Measurements from ENCODE around the gene MACROD2. TPM values are rescaled to one million over a fixed set of nuclear protein-coding genes. Genes with fewer than 3 reads are reported as not detected.
"Not testable (repeated sequence)": the region's sequence is repeated elsewhere in the genome, so short reads cannot be mapped to it uniquely, and the experiment has no call there.

MACROD2 gene
- polyA plus RNA-seq, 1 donor from 2014 or later = 23.2 TPM

GRCh38 chr20:15375836-15376235 is 1380.5 kb downstream of the MACROD2 start:
- Histone ChIP-seq H3K4me3 (ENCODE audit: low read length) (no peak overlapping the region), H3K27ac (ENCODE audit: low read length) (no peak overlapping the region), H3K36me3 (ENCODE audit: insufficient read depth, low read length) (no peaks in the 10 kb centered on the region), H3K79me2 (replicated peaks; ENCODE audit: insufficient read depth, low read length) (no peaks in the 10 kb centered on the region), H3K27me3 (ENCODE audit: insufficient read depth, low read depth, low read length) (no peaks in the 10 kb centered on the region), H4K20me1 (ENCODE audit: insufficient read depth) (no peaks in the 10 kb centered on the region), H3K9ac (ENCODE audit: low read length) (no peak overlapping the region), H3K9me3 (ENCODE audit: low read length) (no peaks in the 10 kb centered on the region), H3K4me2 (ENCODE audit: low read length) (no peak overlapping the region), H3F3A (ENCODE audit: insufficient read depth, low read length, poor library complexity, severe bottlenecking) (no peaks in the 10 kb centered on the region), H3K9me2 (ENCODE audit: insufficient read depth, low read length) (no peaks in the 10 kb centered on the region), H2AFZ (ENCODE audit: low read depth, low read length) (no peak overlapping the region)
- TF ChIP-seq, protein P1, sequence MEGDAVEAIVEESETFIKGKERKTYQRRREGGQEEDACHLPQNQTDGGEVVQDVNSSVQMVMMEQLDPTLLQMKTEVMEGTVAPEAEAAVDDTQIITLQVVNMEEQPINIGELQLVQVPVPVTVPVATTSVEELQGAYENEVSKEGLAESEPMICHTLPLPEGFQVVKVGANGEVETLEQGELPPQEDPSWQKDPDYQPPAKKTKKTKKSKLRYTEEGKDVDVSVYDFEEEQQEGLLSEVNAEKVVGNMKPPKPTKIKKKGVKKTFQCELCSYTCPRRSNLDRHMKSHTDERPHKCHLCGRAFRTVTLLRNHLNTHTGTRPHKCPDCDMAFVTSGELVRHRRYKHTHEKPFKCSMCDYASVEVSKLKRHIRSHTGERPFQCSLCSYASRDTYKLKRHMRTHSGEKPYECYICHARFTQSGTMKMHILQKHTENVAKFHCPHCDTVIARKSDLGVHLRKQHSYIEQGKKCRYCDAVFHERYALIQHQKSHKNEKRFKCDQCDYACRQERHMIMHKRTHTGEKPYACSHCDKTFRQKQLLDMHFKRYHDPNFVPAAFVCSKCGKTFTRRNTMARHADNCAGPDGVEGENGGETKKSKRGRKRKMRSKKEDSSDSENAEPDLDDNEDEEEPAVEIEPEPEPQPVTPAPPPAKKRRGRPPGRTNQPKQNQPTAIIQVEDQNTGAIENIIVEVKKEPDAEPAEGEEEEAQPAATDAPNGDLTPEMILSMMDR (IDR thresholded peaks at IDR 0.05; ENCODE audit: poor library complexity, severe bottlenecking) = no peak
- TF ChIP-seq SMC3 (conservative IDR thresholded peaks at IDR 0.05; ENCODE audit: poor library complexity) (no peak), EP300 (conservative IDR thresholded peaks at IDR 0.05; ENCODE audit: poor library complexity, severe bottlenecking) (no peak), RAD21 (conservative IDR thresholded peaks at IDR 0.05) (no peak), EZH2 (IDR thresholded peaks at IDR 0.05; ENCODE audit: borderline replicate concordance, insufficient read depth, low read length, poor library complexity, severe bottlenecking) (no peak), TAF1 (IDR thresholded peaks at IDR 0.05; ENCODE audit: low read depth) (no peak), POLR2AphosphoS5 (IDR thresholded peaks at IDR 0.05) (no peak), MXI1 (conservative IDR thresholded peaks at IDR 0.05; ENCODE audit: poor library complexity, severe bottlenecking) (no peak)
- TF ChIP-seq, protein P2, sequence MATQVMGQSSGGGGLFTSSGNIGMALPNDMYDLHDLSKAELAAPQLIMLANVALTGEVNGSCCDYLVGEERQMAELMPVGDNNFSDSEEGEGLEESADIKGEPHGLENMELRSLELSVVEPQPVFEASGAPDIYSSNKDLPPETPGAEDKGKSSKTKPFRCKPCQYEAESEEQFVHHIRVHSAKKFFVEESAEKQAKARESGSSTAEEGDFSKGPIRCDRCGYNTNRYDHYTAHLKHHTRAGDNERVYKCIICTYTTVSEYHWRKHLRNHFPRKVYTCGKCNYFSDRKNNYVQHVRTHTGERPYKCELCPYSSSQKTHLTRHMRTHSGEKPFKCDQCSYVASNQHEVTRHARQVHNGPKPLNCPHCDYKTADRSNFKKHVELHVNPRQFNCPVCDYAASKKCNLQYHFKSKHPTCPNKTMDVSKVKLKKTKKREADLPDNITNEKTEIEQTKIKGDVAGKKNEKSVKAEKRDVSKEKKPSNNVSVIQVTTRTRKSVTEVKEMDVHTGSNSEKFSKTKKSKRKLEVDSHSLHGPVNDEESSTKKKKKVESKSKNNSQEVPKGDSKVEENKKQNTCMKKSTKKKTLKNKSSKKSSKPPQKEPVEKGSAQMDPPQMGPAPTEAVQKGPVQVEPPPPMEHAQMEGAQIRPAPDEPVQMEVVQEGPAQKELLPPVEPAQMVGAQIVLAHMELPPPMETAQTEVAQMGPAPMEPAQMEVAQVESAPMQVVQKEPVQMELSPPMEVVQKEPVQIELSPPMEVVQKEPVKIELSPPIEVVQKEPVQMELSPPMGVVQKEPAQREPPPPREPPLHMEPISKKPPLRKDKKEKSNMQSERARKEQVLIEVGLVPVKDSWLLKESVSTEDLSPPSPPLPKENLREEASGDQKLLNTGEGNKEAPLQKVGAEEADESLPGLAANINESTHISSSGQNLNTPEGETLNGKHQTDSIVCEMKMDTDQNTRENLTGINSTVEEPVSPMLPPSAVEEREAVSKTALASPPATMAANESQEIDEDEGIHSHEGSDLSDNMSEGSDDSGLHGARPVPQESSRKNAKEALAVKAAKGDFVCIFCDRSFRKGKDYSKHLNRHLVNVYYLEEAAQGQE (IDR thresholded peaks at IDR 0.05; ENCODE audit: borderline replicate concordance) = no peak

DNA sequence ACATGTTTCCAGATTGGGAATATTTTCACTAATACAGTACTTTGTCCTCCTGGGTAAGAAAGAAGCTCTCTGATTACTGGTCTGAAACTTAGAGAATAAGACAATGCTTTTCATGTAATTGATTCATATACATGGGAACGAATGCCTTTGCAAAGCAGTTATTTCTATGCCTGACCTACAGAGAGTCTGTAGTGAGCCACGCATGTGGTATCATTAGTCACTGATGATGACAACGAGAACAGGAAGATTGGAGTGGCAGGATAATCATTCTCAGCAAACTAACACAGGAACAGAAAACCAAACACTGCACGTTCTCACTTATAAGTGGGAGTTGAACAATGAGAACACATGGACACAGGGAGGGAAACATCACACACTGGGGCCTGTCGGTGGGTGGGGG is 1382.3 kb downstream of the MACROD2 start:
- not testable (repeated sequence) for H3K9me2 ChIP-seq (ENCODE audit: insufficient read depth, low read length); H3F3A ChIP-seq (ENCODE audit: insufficient read depth, low read length, poor library complexity, severe bottlenecking); H2AFZ ChIP-seq (ENCODE audit: low read depth, low read length); H3K27me3 ChIP-seq (ENCODE audit: insufficient read depth, low read depth, low read length); H3K79me2 ChIP-seq (replicated peaks; ENCODE audit: insufficient read depth, low read length); H3K4me3 ChIP-seq (ENCODE audit: low read length); H4K20me1 ChIP-seq (ENCODE audit: insufficient read depth); H3K9ac ChIP-seq (ENCODE audit: low read length); H3K27ac ChIP-seq (ENCODE audit: low read length); H3K4me2 ChIP-seq (ENCODE audit: low read length); H3K9me3 ChIP-seq (ENCODE audit: low read length); H3K36me3 ChIP-seq (ENCODE audit: insufficient read depth, low read length)

DNA sequence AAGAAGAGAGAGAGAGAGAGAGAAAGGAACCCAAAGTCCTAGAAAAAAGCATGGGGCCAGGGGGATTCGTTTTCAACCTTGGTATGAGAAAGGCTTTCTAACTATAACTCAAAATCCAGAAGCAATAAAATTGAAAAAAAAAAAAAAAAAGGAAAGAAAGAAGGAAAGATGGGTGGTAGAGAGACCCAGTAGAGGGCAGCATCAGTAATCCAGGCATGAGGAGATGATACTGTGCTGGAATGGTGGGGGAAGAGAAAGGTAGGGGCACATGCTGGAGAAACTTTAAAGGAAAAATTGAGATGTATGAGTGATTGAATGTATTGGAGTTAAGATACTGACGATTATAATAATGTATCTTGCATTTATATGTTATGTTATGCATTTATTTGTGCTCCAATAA is 1382.8 kb downstream of the MACROD2 start:
- no peak overlapping the region for H3K4me3 ChIP-seq (ENCODE audit: low read length)
- H3K36me3 ChIP-seq (ENCODE audit: insufficient read depth, low read length) = no peaks in the 10 kb centered on the region
- TF ChIP-seq RAD21 (conservative IDR thresholded peaks at IDR 0.05) = no peak
- no peak overlapping the region for H3K4me2 ChIP-seq (ENCODE audit: low read length)
- H4K20me1 ChIP-seq (ENCODE audit: insufficient read depth) = no peaks in the 10 kb centered on the region
- H3K27ac ChIP-seq (ENCODE audit: low read length) = no peak overlapping the region
- no peak overlapping the region for H3K9ac ChIP-seq (ENCODE audit: low read length)
- no peaks in the 10 kb centered on the region for H3F3A ChIP-seq (ENCODE audit: insufficient read depth, low read length, poor library complexity, severe bottlenecking)
- H3K9me2 ChIP-seq (ENCODE audit: insufficient read depth, low read length) = no peaks in the 10 kb centered on the region
- H3K9me3 ChIP-seq (ENCODE audit: low read length) = no peaks in the 10 kb centered on the region
- H3K79me2 ChIP-seq (replicated peaks; ENCODE audit: insufficient read depth, low read length) = no peaks in the 10 kb centered on the region
- no peak overlapping the region for H2AFZ ChIP-seq (ENCODE audit: low read depth, low read length)
- no peaks in the 10 kb centered on the region for H3K27me3 ChIP-seq (ENCODE audit: insufficient read depth, low read depth, low read length)
